ENCODE data around the gene TBC1D4.

Gene TBC1D4

GRCh38 chr13:75486146-75487062, 4.4 kb upstream of the TBC1D4 start:
- DNase-seq (ENCODE audit: low read depth), result no peak

- DNase-seq (ENCODE audit: low read depth), result no peak
Measured at GRCh38 chr13:75485286-75486062, 3.5 kb upstream of the TBC1D4 start.

- no peak for DNase-seq (ENCODE audit: low read depth)
Measured at GRCh38 chr13:75482820-75483079, 781 bp upstream of the TBC1D4 start.

GRCh38 chr13:75481176-75482069, 546 bp downstream of the TBC1D4 start:
- DNase-seq (ENCODE audit: low read depth), result no peak

GRCh38 chr13:75480671-75481175, 1.2 kb downstream of the TBC1D4 start:
- DNase-seq (ENCODE audit: low read depth), result no peak

GRCh38 chr13:75479102-75479740, 2.7 kb downstream of the TBC1D4 start:
- DNase-seq (ENCODE audit: low read depth), result no peak

- DNase-seq (ENCODE audit: low read depth), result no peak
Measured at GRCh38 chr13:75478659-75479058, 3.3 kb downstream of the TBC1D4 start.

- DNase-seq (ENCODE audit: low read depth), result no peak
Measured at GRCh38 chr13:75474956-75475355, 7.0 kb downstream of the TBC1D4 start.

- no peak for DNase-seq (ENCODE audit: low read depth)
Measured at GRCh38 chr13:75473468-75473867, 8.5 kb downstream of the TBC1D4 start.

- DNase-seq (ENCODE audit: low read depth), result no peak
Measured at GRCh38 chr13:75470676-75471075, 11.3 kb downstream of the TBC1D4 start.

GRCh38 chr13:75469047-75469446, 12.9 kb downstream of the TBC1D4 start:
- no peak for DNase-seq (ENCODE audit: low read depth)

- DNase-seq (ENCODE audit: low read depth), result no peak
Measured at GRCh38 chr13:75468602-75469001, 13.4 kb downstream of the TBC1D4 start.

- no peak for DNase-seq (ENCODE audit: low read depth)
Measured at GRCh38 chr13:75468098-75468497, 13.9 kb downstream of the TBC1D4 start.

- no peak for DNase-seq (ENCODE audit: low read depth)
Measured at GRCh38 chr13:75467040-75467728, 14.8 kb downstream of the TBC1D4 start.

GRCh38 chr13:75465236-75465635, 16.7 kb downstream of the TBC1D4 start:
- DNase-seq (ENCODE audit: low read depth), result no peak

GRCh38 chr13:75461314-75461713, 20.7 kb downstream of the TBC1D4 start:
- no peak for DNase-seq (ENCODE audit: low read depth)

- DNase-seq (ENCODE audit: low read depth), result no peak
Measured at GRCh38 chr13:75460644-75461043, 21.3 kb downstream of the TBC1D4 start.

GRCh38 chr13:75458696-75459422, 23.1 kb downstream of the TBC1D4 start:
- no peak for DNase-seq (ENCODE audit: low read depth)

GRCh38 chr13:75455962-75456361, 26.0 kb downstream of the TBC1D4 start:
- DNase-seq (ENCODE audit: low read depth), result no peak

GRCh38 chr13:75454497-75454896, 27.5 kb downstream of the TBC1D4 start:
- DNase-seq (ENCODE audit: low read depth), result no peak

All from stimulated activated CD8-positive, alpha-beta memory T cell treated with anti-CD3 and anti-CD28 coated beads, Interleukin-12 subunit alpha, Interleukin-12 subunit beta, amount 100 ng/mL, for 4 hours (primary cell).